Natural killer cell (primary cell): ENCODE measurements around the gene ZCCHC8. TPM values are rescaled to one million over a fixed set of nuclear protein-coding genes. Genes with fewer than 3 reads are reported as not detected.
A peak's percentile ranks its signal among the peaks of the same experiment; 100 is the strongest.

Experiments used
- ATAC-seq, 3 donors: fragments of 150-1000 bp in 2 of 3; fragments of 200-7000 bp in 1 of 3; cut with Tn5 transposase; 1 replicate in 1 of 3; 2 replicates in 2 of 3; pipeline ENCODE4 v1.10.0; 2021; ENCODE audit warnings: mild to moderate bottlenecking in 2 of 3, moderate library complexity in 2 of 3
- DNase-seq, 2 donors: peaks; one replicate each; pipeline versions ENCODE4 v3.0.0 to v3.0.0-alpha.2; 2013 to 2021; ENCODE audit warnings: mixed read lengths in 1 of 2
- H3K27ac ChIP-seq: one replicate; pipeline ENCODE4 v1.5.1; 2013; ENCODE audit warnings: mild to moderate bottlenecking, low read length
- H3K27me3 ChIP-seq: one replicate; pipeline ENCODE4 v1.6.1; 2013; ENCODE audit warnings: low read length; ENCODE audit not compliant: control insufficient read depth, insufficient read depth
- H3K36me3 ChIP-seq: one replicate; pipeline ENCODE4 v1.6.1; 2013; ENCODE audit warnings: low read length; ENCODE audit not compliant: control insufficient read depth, insufficient read depth
- H3K4me1 ChIP-seq: one replicate; pipeline ENCODE4 v1.6.1; 2013; ENCODE audit warnings: low read length; ENCODE audit not compliant: control insufficient read depth, insufficient read depth
- H3K4me3 ChIP-seq: one replicate; pipeline ENCODE4 v1.5.1; 2013; ENCODE audit warnings: low read length
- H3K9me3 ChIP-seq: one replicate; pipeline ENCODE4 v1.6.1; 2013; ENCODE audit warnings: low read length; ENCODE audit not compliant: control insufficient read depth, insufficient read depth
- H3K27ac Mint-ChIP-seq, 2 donors: one replicate each; pipeline ENCODE4 v1.8.0; 2022; ENCODE audit warnings: mild to moderate bottlenecking in 2 of 2, mixed read lengths in 2 of 2, moderate library complexity in 1 of 2
- H3K27me3 Mint-ChIP-seq, 2 donors: one replicate each; pipeline ENCODE4 v1.8.0; 2022; ENCODE audit warnings: low read depth in 2 of 2, mixed read lengths in 2 of 2
- H3K36me3 Mint-ChIP-seq: one replicate; pipeline ENCODE4 v1.8.0; 2022; ENCODE audit warnings: mixed read lengths
- H3K4me1 Mint-ChIP-seq, 2 donors: one replicate each; pipeline ENCODE4 v1.8.0; 2022; ENCODE audit warnings: mixed read lengths in 2 of 2
- H3K4me3 Mint-ChIP-seq: one replicate; pipeline ENCODE4 v1.8.0; 2022; ENCODE audit warnings: mild to moderate bottlenecking, moderate library complexity, mixed read lengths
- H3K9me3 Mint-ChIP-seq, 2 donors: one replicate each; pipeline ENCODE4 v1.8.0; 2022; ENCODE audit warnings: mixed read lengths in 2 of 2
- CTCF ChIP-seq: fragments of 200-600 bp; IDR thresholded peaks from one replicate; pipeline ENCODE4 v1.8.0; 2022; ENCODE audit warnings: antibody characterized with exemption
- WGBS: methylation state at CpG from one replicate; pipeline ENCODE4 v1.1.7; 2013; ENCODE audit warnings: missing lambda C conversion rate; ENCODE audit not compliant: insufficient coverage; 5-methylcytosine and 5-hydroxymethylcytosine counted together
- intact Hi-C: fragments of 100-400 bp; cut with micrococcal nuclease; formaldehyde crosslinking; loops from one replicate; pipeline ENCODE4 v1.14.2; 2022
- total RNA-seq, 4 donors: library from RNA; stranded (reverse); fragments of 120-200 nt in 1 of 4; gene quantifications; one replicate each; pipeline versions ENCODE4 v1.2.3 to v1.2.4, GENCODE V29; 2013 to 2022

Gene ZCCHC8
- total RNA-seq, 3 donors from 2014 or later (not counting 1 experiment from before 2014, with no cell fraction given), result 57.7 to 71.6 (median 66.6) TPM

GRCh38 chr12:122520676-122521075, 19.9 kb upstream of the ZCCHC8 start:
- Histone ChIP-seq H3K27me3 (no peaks in the 10 kb centered on the region), H3K27ac (no peak overlapping the region), H3K4me3 (no peak overlapping the region), H3K36me3 (peaks cover 76% of the 10 kb centered on the region), H3K4me1 (peaks cover 13% of the 10 kb centered on the region), H3K9me3 (no peaks in the 10 kb centered on the region)
- Mint-ChIP-seq H3K9me3 (no peaks in the 10 kb centered on the region), H3K4me3 (no peak overlapping the region), H3K36me3 (peaks cover 33% of the 10 kb centered on the region), H3K27me3 (no peaks in the 10 kb centered on the region), H3K4me1 (peaks cover 40 to 51% of the 10 kb centered on the region in 2 donors), H3K27ac (peak overlapping the region in 1 of 2 donors; percentile 5)
- ATAC-seq (no peak), DNase-seq (no peak)
- intact Hi-C loops, result no loop called here
- no peak for TF ChIP-seq CTCF
- WGBS, result 97% methylated on average over 4 of the region's 4 CpGs

- peaks cover 83% of the 10 kb centered on the region for H3K36me3 ChIP-seq
- no CpG with 5 or more reads among the region's 1 CpG for WGBS
- DNase-seq (no peak), ATAC-seq (no peak)
- H3K4me1 ChIP-seq, result peaks cover 4% of the 10 kb centered on the region
- Mint-ChIP-seq H3K4me3 (no peak overlapping the region), H3K27ac (no peak overlapping the region), H3K27me3 (no peaks in the 10 kb centered on the region), H3K9me3 (no peaks in the 10 kb centered on the region), H3K36me3 (peaks cover 42% of the 10 kb centered on the region), H3K4me1 (peaks cover 30 to 47% of the 10 kb centered on the region in 2 donors)
- TF ChIP-seq CTCF, result no peak
- no peak overlapping the region for H3K27ac ChIP-seq
- no peaks in the 10 kb centered on the region for H3K9me3 ChIP-seq
- no peaks in the 10 kb centered on the region for H3K27me3 ChIP-seq
- H3K4me3 ChIP-seq, result no peak overlapping the region
- intact Hi-C loops, result no loop called here
These were observed 18.7 kb upstream of the ZCCHC8 start for GRCh38 chr12:122519418-122519817.

- ATAC-seq, result no peak
These were observed 18.2 kb upstream of the ZCCHC8 start for GRCh38 chr12:122518908-122519307.

More at GRCh38 chr12:122518908-122519307, 18.2 kb upstream of the ZCCHC8 start:
- no peak overlapping the region for H3K4me3 Mint-ChIP-seq
- H3K27ac ChIP-seq, result no peak overlapping the region
- H3K36me3 ChIP-seq, result peaks cover 81% of the 10 kb centered on the region
- H3K9me3 ChIP-seq, result no peaks in the 10 kb centered on the region
- intact Hi-C loops, result no loop called here
- no peaks in the 10 kb centered on the region for H3K27me3 Mint-ChIP-seq
- H3K4me1 Mint-ChIP-seq, result peaks cover 25 to 42% of the 10 kb centered on the region in 2 donors
- no peaks in the 10 kb centered on the region for H3K27me3 ChIP-seq
- WGBS, result 100% methylated on average over 1 of the region's 1 CpG
- TF ChIP-seq CTCF, result no peak
- no peaks in the 10 kb centered on the region for H3K9me3 Mint-ChIP-seq
- H3K4me1 ChIP-seq, result peaks cover 4% of the 10 kb centered on the region
- no peak overlapping the region for H3K4me3 ChIP-seq
- peaks cover 42% of the 10 kb centered on the region for H3K36me3 Mint-ChIP-seq
- peak overlapping the region; percentile 24 to 51 for H3K27ac Mint-ChIP-seq
- DNase-seq, result no peak
